Trophoblast cell (in vitro differentiated cells and primary cell): ENCODE data around the gene MGAT5.

Experiments
- DNase-seq, 2 donors: peaks; one replicate each; pipeline ENCODE4 v3.0.0-alpha.2; 2016
- H2AFZ ChIP-seq: 2 replicates; pipeline ENCODE4 v1.6.1; 2013; ENCODE audit warnings: low read length, moderate library complexity, mild to moderate bottlenecking; ENCODE audit not compliant: insufficient read depth, poor library complexity
- H2AK5ac ChIP-seq: 2 replicates; pipeline ENCODE4 v1.6.1; 2013; ENCODE audit warnings: mild to moderate bottlenecking, low read length
- H2BK120ac ChIP-seq: 2 replicates; pipeline ENCODE4 v1.6.1; 2013; ENCODE audit warnings: low read length, mild to moderate bottlenecking, moderate library complexity; ENCODE audit not compliant: insufficient read depth, poor library complexity
- H2BK12ac ChIP-seq: 2 replicates; pipeline ENCODE4 v1.6.1; 2013; ENCODE audit warnings: mild to moderate bottlenecking, low read length, moderate library complexity
- H2BK5ac ChIP-seq: 2 replicates; pipeline ENCODE4 v1.6.1; 2013; ENCODE audit warnings: low read length, low read depth, moderate library complexity, mild to moderate bottlenecking; ENCODE audit not compliant: poor library complexity
- H3K14ac ChIP-seq: 2 replicates; pipeline ENCODE4 v1.6.1; 2013; ENCODE audit warnings: mild to moderate bottlenecking, low read length
- H3K18ac ChIP-seq: 2 replicates; pipeline ENCODE4 v1.6.1; 2013; ENCODE audit warnings: mild to moderate bottlenecking, low read length
- H3K23ac ChIP-seq: 2 replicates; pipeline ENCODE4 v1.6.1; 2013; ENCODE audit warnings: low read length
- H3K27ac ChIP-seq: 2 replicates; pipeline ENCODE4 v1.5.1; 2013; ENCODE audit warnings: low read depth, mild to moderate bottlenecking, inconsistent platforms, low read length, moderate library complexity
- H3K27me3 ChIP-seq: 2 replicates; pipeline ENCODE4 v1.6.1; 2013; ENCODE audit warnings: inconsistent platforms, mild to moderate bottlenecking, low read length, moderate library complexity; ENCODE audit not compliant: insufficient read depth
- H3K36me3 ChIP-seq, 2 experiments: 1 replicate in 1 of 2; 2 replicates in 1 of 2; pipeline ENCODE4 v1.6.1; 2013; ENCODE audit warnings: low read length in 2 of 2, mild to moderate bottlenecking in 2 of 2, moderate library complexity in 1 of 2; ENCODE audit not compliant: insufficient read depth in 2 of 2, control insufficient read depth in 1 of 2
- H3K4ac ChIP-seq: 2 replicates; pipeline ENCODE4 v1.6.1; 2013; ENCODE audit warnings: low read depth, mild to moderate bottlenecking, low read length, moderate library complexity
- H3K4me1 ChIP-seq, 2 experiments: 1 replicate in 1 of 2; 2 replicates in 1 of 2; pipeline ENCODE4 v1.6.1; 2013; ENCODE audit warnings: low read length in 2 of 2, mild to moderate bottlenecking in 2 of 2, moderate library complexity in 1 of 2; ENCODE audit not compliant: insufficient read depth in 2 of 2, control insufficient read depth in 1 of 2
- H3K4me2 ChIP-seq: 2 replicates; pipeline ENCODE4 v1.6.1; 2013; ENCODE audit warnings: inconsistent platforms, mild to moderate bottlenecking, low read length, moderate library complexity
- H3K4me3 ChIP-seq: 2 replicates; pipeline ENCODE4 v1.5.1; 2013; ENCODE audit warnings: mild to moderate bottlenecking, low read depth, low read length, inconsistent platforms
- H3K79me1 ChIP-seq: one replicate; pipeline ENCODE4 v1.6.1; 2013; ENCODE audit warnings: low read length
- H3K79me2 ChIP-seq: 2 replicates; pipeline ENCODE4 v1.6.1; 2013; ENCODE audit warnings: low read length, mild to moderate bottlenecking; ENCODE audit not compliant: control insufficient read depth, insufficient read depth, poor library complexity
- H3K9ac ChIP-seq: 2 replicates; pipeline ENCODE4 v1.6.1; 2013; ENCODE audit warnings: mild to moderate bottlenecking, low read length
- H3K9me3 ChIP-seq: 2 replicates; pipeline ENCODE4 v1.6.1; 2013; ENCODE audit warnings: low read depth, mild to moderate bottlenecking, control low read depth, inconsistent platforms, low read length; ENCODE audit not compliant: insufficient read depth
- H4K12ac ChIP-seq: 2 replicates; pipeline ENCODE4 v1.6.1; 2013; ENCODE audit warnings: low read depth, mild to moderate bottlenecking, low read length, moderate library complexity
- H4K8ac ChIP-seq: 2 replicates; pipeline ENCODE4 v1.6.1; 2013; ENCODE audit warnings: low read depth, mild to moderate bottlenecking, low read length, moderate library complexity
- H4K91ac ChIP-seq: one replicate; pipeline ENCODE4 v1.6.1; 2013; ENCODE audit warnings: low read depth, mild to moderate bottlenecking, low read length, moderate library complexity
- WGBS: extraction: QIAGEN DNeasy Blood & Tissue Kit; methylation state at CpG from one replicate; pipeline ENCODE4 v1.1.7; 2013; ENCODE audit warnings: missing lambda C conversion rate; ENCODE audit not compliant: insufficient read length, insufficient coverage; ENCODE audit errors: extremely low coverage; 5-methylcytosine and 5-hydroxymethylcytosine counted together

MGAT5 gene

DNA sequence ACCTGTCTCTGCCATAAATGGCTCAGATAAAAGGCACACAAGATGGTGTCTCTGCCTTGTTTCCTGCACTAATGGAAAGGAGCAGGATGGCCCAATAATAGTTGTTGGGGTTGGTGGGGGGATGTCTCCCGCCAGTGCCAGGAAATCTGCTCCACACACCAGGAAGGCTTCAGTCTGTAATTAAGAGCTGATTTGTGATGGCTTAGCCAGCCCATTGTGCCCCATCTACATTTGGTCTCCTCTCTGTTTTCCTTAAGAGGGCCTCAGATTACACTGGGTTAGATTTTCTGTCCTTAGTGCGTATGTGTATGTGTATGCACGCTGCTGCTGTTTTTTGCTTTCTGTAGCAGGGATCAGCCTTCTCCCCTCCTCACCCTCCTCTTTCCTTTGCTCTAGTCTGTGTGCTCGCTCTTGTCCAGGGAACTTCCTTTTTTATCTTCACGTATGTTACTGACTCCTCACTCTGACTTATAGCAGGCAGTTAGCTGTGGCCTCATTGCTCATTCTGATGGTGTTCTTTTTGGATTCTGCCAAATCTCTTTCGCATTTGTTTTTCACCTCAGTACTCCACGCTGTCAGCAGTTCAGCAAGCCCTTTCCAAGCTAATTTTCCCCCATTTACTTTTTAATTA lies 33.4 kb upstream of the MGAT5 start:
- Histone ChIP-seq H3K9me3 (no peaks in the 10 kb centered on the region), H3K79me1 (no peaks in the 10 kb centered on the region), H2BK120ac (no peak overlapping the region), H3K4me3 (no peak overlapping the region), H2AK5ac (no peak overlapping the region), H3K9ac (no peak overlapping the region), H2AFZ (no peak overlapping the region), H4K12ac (no peak overlapping the region), H3K79me2 (peaks cover 2% of the 10 kb centered on the region), H3K36me3 (no peaks in the 10 kb centered on the region), H3K4ac (no peak overlapping the region), H4K91ac (no peak overlapping the region), H3K23ac (no peak overlapping the region), H3K27me3 (no peaks in the 10 kb centered on the region), H2BK5ac (no peak overlapping the region), H2BK12ac (no peak overlapping the region), H4K8ac (no peak overlapping the region), H3K27ac (no peak overlapping the region), H3K4me1 (peaks cover 3 to 6% of the 10 kb centered on the region in 2 experiments), H3K4me2 (no peak overlapping the region), H3K14ac (no peak overlapping the region), H3K18ac (no peak overlapping the region)
- no peak for DNase-seq
- WGBS, result no CpG with 5 or more reads among the region's 7 CpGs

DNA sequence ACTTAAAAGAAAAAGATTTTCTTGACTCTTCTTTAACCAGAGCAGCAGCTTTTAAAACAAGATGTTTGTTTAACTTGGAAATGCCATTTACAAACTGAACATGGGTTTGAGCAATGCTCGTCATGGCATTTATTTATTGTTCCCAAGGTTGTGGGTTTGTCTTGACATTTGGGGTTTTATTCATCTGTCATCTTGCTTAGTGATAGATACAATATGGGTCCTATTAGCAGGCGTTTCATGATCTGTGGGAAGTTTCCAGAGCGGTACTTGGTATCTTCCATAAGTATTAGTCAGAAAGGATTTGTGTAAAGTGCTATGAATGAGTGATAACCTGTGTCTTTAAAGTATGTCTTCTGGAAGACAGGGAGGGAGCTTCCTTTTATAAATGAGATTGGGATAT lies 29.9 kb upstream of the MGAT5 start:
- no peak overlapping the region for H4K91ac ChIP-seq
- no peak overlapping the region for H2BK12ac ChIP-seq
- H3K9me3 ChIP-seq, result peaks cover 3% of the 10 kb centered on the region
- H3K79me1 ChIP-seq, result no peaks in the 10 kb centered on the region
- H3K4me1 ChIP-seq, result peaks cover 0 to 1% of the 10 kb centered on the region in 2 experiments
- no peak overlapping the region for H3K14ac ChIP-seq
- H3K4ac ChIP-seq, result no peak overlapping the region
- no peaks in the 10 kb centered on the region for H3K36me3 ChIP-seq
- H4K12ac ChIP-seq, result no peak overlapping the region
- H3K4me3 ChIP-seq, result no peak overlapping the region
- H3K27me3 ChIP-seq, result no peaks in the 10 kb centered on the region
- H2AFZ ChIP-seq, result no peak overlapping the region
- WGBS, result no CpG with 5 or more reads among the region's 3 CpGs
- peaks cover 1% of the 10 kb centered on the region for H3K79me2 ChIP-seq
- H2BK120ac ChIP-seq, result no peak overlapping the region
- H3K4me2 ChIP-seq, result no peak overlapping the region
- H4K8ac ChIP-seq, result no peak overlapping the region
- no peak overlapping the region for H3K18ac ChIP-seq
- H2BK5ac ChIP-seq, result no peak overlapping the region
- no peak overlapping the region for H2AK5ac ChIP-seq
- no peak overlapping the region for H3K23ac ChIP-seq
- no peak overlapping the region for H3K27ac ChIP-seq
- no peak overlapping the region for H3K9ac ChIP-seq
- no peak for DNase-seq

DNA sequence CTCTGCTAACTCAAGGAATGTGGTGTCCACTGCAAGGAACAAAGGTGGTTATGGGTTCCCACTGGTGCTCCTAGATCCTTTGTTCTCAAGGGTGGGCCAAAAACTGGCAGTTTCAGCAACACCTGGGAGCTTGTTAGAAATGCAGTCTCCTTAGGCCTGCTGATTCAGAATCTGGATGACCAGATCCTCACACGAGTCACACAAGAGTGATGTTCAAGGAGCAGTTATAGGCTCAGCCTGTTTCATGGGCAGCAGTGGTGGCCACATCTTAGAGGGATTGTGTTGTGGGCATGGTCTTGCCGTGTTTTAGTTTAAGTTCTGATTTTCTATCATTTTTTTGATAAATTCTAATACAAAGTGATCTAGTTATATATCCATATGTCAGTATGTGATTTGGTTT lies 28.7 kb upstream of the MGAT5 start:
- H4K8ac ChIP-seq, result no peak overlapping the region
- no peaks in the 10 kb centered on the region for H3K27me3 ChIP-seq
- no peak overlapping the region for H2AK5ac ChIP-seq
- H3K36me3 ChIP-seq, result no peaks in the 10 kb centered on the region
- no peak overlapping the region for H3K4me3 ChIP-seq
- H3K18ac ChIP-seq, result no peak overlapping the region
- no peak overlapping the region for H3K23ac ChIP-seq
- no peak overlapping the region for H3K9ac ChIP-seq
- no peak overlapping the region for H3K4ac ChIP-seq
- no peak overlapping the region for H2BK120ac ChIP-seq
- H3K79me2 ChIP-seq, result no peaks in the 10 kb centered on the region
- no peak overlapping the region for H4K12ac ChIP-seq
- no peak overlapping the region for H2BK5ac ChIP-seq
- H3K4me2 ChIP-seq, result no peak overlapping the region
- H3K27ac ChIP-seq, result no peak overlapping the region
- H2AFZ ChIP-seq, result no peak overlapping the region
- H3K79me1 ChIP-seq, result no peaks in the 10 kb centered on the region
- no peak for DNase-seq
- no peak overlapping the region for H2BK12ac ChIP-seq
- H4K91ac ChIP-seq, result no peak overlapping the region
- peaks cover 3% of the 10 kb centered on the region for H3K9me3 ChIP-seq
- H3K4me1 ChIP-seq, result no peaks in the 10 kb centered on the region
- no peak overlapping the region for H3K14ac ChIP-seq
- WGBS, result no CpG with 5 or more reads among the region's 2 CpGs

DNA sequence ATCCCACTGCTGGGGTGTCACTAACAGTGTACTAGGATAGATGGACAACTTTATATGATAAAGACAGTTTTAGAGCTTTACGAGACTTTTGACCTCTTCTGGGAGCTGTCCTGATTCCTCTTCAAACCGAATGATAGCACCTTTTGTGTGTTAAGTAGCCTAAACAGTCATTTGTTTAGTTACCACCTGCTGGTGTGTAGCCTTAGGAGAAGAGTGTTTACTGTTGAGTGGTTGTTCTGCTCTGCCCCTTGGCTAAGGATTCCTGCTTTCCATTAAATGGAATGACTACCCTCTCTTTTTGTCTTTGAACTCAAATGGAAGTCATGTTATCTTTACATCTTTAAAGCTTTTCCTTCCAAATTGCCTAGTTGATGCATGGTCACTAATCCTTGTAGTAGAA lies 28.0 kb upstream of the MGAT5 start:
- H2AK5ac ChIP-seq, result no peak overlapping the region
- H2BK5ac ChIP-seq, result no peak overlapping the region
- no peaks in the 10 kb centered on the region for H3K79me2 ChIP-seq
- H3K18ac ChIP-seq, result no peak overlapping the region
- no peaks in the 10 kb centered on the region for H3K4me1 ChIP-seq
- DNase-seq, result no peak
- H4K91ac ChIP-seq, result no peak overlapping the region
- H2BK120ac ChIP-seq, result no peak overlapping the region
- no peaks in the 10 kb centered on the region for H3K36me3 ChIP-seq
- no CpG with 5 or more reads among the region's 2 CpGs for WGBS
- H3K4ac ChIP-seq, result no peak overlapping the region
- no peak overlapping the region for H4K8ac ChIP-seq
- no peak overlapping the region for H4K12ac ChIP-seq
- H3K9me3 ChIP-seq, result peaks cover 3% of the 10 kb centered on the region
- no peak overlapping the region for H3K27ac ChIP-seq
- no peak overlapping the region for H3K4me2 ChIP-seq
- no peak overlapping the region for H3K9ac ChIP-seq
- no peaks in the 10 kb centered on the region for H3K79me1 ChIP-seq
- no peak overlapping the region for H2AFZ ChIP-seq
- no peaks in the 10 kb centered on the region for H3K27me3 ChIP-seq
- no peak overlapping the region for H3K14ac ChIP-seq
- H3K4me3 ChIP-seq, result no peak overlapping the region
- H2BK12ac ChIP-seq, result no peak overlapping the region
- no peak overlapping the region for H3K23ac ChIP-seq
